NOMO-1 treated with dmso at 0.1 percent for 144 hours (cell line): ENCODE data around the gene GMEB2.
"Not testable (repeated sequence)": the region's sequence is repeated elsewhere in the genome, so short reads cannot be mapped to it uniquely, and the experiment has no call there.

Experiments used
- DNase-seq: peaks from one replicate; lab custom pipeline; 2025; ENCODE audit not compliant: unreplicated experiment; lab: John Stamatoyannopoulos, UW

Gene GMEB2

DNA sequence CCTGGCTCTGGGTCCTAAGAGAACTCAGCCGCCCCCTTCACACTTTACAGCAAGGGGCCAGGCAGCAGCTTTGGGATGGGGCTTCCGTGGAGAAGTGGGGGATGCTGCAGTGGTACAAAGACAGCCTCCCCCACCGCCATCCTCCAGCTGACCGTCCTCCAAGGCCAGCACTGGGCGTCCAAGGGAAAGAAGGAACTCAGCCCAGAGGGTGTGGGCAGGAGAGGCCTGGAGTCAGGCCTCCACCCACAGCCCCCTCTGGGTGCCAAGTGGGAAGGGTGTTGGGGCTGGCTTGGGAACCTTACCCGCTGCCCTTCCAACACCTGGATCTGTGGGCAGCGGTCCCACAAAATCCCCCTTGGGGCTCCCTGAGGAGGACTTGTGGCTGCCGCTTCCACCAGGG, 13.2 kb upstream of the GMEB2 start:
- DNase-seq, result no peak

DNA sequence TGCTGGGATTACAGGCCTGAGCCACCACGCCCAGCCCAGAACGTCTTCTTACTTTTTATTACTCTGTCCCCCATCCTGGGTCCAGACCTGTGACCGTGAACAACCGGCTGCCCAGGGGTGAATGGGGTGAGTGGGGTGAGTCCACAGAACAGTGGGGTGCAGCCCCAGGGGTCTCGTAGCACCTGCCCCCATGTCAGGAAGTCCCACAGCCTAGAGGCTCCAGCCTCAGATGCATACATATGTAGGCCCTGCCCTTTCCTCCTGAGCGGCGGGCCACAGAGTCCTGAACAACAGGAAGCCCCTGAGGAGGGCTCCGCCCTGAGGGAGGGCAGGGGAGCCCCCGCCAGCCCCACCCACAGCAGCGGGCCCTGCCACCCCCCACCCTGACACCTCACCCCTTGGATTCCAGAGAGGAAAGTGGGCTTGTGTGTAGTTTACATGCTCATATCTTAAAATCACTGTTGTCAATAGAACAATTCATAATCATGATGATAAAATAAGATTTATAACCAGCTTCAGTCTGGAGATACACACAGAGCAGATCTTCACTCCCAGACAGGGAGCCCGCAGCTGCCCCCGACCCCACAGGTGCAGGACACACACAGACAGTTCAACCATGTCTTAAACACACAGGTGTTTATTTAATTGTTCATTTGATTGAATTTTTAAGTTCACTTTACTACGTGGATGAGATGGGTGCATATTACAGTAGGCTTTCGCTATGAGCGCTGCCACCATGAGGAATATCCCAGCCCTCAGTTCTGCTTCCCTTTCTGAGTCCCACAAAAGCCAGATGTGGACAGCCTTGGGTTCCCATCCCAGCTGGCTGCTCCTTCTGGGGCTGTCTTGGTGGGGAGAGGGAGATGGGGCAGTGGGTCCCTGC, 12.4 kb upstream of the GMEB2 start:
- DNase-seq, result no peak

DNA sequence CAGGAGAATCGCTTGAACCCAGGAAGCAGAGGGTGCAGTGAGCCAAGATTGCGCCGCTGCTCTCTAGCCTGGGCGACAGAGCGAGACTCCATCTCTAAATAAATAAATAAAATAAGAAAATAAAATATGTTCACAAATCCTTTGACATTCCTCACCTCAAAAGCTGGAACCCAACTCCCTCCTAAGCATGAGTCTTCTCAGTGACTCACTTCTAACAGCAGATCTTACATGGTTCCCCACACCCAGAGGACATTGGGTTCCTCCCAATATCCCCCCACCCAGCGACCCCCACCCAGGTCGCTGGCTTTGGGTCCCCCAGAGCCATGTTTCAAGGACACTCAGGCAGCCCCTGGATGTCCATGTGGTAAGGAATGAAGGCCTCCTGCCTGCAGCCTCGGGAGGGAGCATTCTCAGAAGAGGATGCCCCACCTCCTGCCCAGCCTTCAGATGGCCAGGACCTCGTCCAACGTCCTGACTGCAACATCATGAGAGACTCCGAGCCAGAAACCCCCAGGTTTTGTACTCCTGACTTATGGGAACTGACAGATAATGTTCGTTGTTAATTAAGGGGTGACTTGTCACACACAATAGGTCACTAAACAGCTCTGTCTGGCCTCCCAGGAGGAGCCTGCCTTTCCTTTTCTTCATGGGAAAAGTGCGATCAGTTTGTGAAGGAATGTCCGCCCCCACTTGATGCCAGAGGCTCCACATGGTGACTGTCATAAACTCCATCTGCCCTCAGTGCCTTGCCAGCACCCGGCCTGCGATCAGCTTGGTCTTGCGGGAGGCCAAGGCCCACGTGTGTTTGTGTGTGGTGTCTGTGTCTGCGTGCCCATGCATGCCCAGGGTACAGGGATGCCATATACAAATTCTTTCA, 10.1 kb upstream of the GMEB2 start:
- no peak for DNase-seq

GRCh38 chr20:63635431-63636141, 8.7 kb upstream of the GMEB2 start:
- DNase-seq, result peak; percentile 65

GRCh38 chr20:63633732-63634131, 6.8 kb upstream of the GMEB2 start:
- no peak for DNase-seq

- not testable (repeated sequence) for DNase-seq
Observed at GRCh38 chr20:63631426-63631825, 4.5 kb upstream of the GMEB2 start.

- DNase-seq, result not testable (repeated sequence)
Observed at GRCh38 chr20:63630956-63631355, 4.1 kb upstream of the GMEB2 start.

DNA sequence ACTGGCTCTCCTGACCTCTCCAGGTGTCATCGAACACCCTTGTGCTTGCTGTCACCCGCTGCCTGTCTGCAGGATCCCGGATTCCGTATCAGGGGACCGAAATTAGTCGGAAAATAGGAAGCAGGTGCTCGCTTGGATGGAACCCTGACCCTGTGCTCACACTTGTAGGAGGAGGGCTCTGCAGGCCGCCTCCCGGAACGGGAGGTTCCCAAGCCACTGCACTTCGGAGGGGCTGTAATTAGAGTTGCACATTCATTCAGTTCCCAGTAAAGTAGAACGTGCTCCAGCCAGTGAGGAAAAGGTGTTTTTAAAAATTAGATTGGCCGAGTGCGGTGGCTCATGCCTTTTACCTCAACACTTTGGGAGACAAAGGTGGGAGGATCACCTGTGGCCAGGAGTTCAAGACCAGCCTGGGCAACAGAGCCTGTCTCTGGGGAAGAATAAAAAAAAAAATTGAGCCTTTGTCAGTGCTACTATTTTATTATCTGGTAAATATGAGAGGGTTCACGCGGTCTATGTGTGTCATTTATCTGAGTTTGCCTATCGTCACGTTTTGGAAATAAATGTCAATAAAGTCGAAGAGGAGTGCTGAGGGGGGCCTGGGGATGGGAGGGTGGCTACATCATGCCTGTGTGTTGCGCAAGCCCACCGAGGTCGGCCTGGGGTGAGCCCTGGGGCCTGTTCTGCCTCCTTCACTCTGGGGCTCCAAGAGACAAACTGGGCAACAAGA, 1.5 kb upstream of the GMEB2 start:
- DNase-seq, result peak; percentile 61

GRCh38 chr20:63627751-63628245, 897 bp upstream of the GMEB2 start:
- DNase-seq, result no peak

DNA sequence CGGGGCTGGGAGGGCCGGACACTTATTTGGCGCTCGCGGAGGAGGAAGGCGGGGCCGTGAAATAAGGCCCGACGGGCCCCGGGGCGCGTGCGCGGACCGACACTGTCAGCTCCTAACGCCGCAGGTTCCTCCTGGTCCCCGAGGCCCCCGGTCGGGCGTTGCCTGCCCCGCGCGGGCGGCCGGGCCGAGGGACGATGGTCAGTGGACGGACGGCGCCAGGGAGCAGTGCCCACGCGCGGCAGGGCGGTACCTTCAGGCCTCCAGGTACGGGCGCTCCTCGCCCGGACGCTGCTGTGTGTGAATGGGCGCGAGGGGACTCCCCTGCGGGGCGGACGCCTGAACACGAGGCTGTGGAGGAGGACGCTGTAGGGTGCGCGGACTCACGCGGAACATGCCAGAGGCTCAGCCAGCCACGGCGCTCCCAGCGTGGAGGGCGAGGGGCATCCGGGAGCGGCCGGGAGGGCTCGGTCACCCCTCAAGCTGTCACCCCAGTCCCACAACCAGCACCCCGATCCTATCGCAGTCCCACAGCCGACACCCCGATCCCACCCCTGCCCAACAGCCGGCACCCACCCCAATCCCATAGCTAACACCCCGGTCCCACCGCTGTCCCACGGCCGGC, 339 bp upstream of the GMEB2 start:
- peak; percentile 83 for DNase-seq

DNA sequence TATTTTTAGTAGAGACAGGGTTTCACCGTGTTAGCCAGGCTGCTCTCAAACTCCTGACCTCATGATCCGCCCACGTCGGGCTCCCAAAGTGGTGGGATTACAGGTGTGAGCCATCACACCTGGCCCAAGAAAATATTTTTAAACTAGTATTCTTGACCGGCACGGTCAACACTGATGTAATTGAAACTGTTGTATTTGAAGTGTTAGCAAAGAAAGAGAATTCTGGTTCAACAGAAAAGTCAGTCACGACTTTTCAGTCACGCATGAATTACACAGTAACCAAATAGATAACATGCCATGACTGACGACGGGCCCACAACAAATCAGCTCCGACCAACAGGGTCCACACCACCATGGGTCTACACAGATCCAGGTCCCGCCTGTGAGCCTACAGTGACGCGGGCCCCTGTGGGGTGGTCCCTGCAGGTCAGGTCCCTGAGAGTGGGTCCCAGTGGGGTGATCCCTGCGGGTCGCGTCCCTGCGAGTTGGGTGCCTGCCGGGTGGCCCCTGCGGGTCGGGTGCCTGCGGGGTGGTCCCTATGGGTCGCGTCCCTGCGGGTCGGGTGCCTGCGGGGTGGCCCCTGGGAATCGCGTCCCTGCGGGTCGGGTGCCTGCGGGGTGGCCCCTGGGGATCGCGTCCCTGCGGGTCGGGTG, 1.0 kb downstream of the GMEB2 start:
- no peak for DNase-seq

DNA sequence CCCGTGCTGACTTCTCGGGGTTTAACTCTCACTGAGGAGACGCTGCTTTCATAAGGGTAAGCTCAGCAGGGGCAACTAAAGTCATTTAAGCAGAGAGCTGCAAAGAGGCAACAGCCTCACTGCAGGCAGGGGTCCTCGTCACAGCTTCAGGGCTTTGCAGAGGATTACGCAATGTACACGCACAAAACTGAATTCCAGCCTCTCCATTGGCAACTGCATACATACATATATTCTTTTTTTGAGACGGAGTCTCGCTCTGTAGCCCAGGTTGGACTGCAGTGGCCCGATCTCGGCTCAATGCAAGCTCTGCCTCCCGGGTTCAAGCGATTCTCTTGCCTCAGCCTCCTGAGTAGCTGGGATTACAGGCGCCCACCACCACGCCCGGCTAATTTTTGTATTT, 2.4 kb downstream of the GMEB2 start:
- no peak for DNase-seq

DNA sequence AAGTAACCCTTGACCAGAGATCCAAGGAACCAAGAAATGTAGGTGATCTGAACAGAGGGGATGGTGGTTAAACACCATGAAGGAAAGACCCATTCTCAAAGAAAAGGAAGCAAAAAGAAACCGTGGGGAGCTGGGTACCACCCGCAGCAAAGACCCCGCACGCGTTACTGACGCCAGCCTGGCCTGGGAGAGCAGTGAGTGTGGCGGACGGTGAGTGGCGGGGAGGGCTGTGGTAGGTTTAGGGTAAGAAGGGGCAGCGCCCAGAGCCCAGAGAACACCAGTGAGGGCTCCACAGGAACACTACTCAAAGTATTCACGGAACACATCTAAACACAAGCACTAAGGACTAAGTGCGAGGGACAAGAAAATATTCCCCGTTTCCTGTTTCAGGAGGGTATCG, 4.2 kb downstream of the GMEB2 start:
- no peak for DNase-seq

DNA sequence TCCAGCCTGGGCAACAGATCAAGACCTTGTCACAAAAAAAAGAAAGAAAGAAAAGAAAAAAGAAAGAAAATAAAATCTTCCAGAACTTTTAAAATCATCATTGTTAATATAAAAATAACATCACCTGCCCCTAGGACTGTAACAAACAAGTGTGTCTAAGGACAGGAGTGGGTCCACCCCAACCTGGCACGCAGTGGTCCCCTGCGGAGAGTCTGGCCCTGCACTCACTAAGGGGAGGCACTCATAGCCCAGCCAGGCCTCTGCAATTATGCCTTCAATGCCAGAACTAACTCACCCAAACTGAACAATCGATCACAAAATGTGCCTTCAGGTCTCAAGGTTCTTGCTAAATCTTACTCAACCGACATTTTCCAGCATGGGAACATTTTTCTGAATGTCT, 4.8 kb downstream of the GMEB2 start:
- no peak for DNase-seq

GRCh38 chr20:63620991-63621390, 5.9 kb downstream of the GMEB2 start:
- DNase-seq, result no peak

DNA sequence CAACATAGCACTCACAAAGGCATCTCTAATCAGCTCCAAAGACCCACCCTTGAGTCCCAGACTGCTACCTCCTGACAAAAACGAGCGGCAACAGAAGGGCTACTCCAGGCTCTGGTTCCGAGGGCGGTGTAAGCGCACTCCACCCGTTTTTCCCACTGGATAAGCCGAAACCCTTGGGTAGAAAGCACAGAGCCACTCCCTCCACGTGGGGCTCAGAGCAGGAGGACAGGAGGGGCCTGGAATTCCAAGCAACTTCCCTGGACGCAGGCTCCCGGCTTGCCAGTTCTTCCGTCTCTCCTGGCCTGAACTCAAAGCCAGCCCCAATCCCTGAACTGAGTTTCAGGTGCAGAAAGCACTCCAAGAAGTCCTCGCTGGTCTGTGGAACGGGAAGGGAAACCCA, 7.4 kb downstream of the GMEB2 start:
- DNase-seq, result no peak

DNA sequence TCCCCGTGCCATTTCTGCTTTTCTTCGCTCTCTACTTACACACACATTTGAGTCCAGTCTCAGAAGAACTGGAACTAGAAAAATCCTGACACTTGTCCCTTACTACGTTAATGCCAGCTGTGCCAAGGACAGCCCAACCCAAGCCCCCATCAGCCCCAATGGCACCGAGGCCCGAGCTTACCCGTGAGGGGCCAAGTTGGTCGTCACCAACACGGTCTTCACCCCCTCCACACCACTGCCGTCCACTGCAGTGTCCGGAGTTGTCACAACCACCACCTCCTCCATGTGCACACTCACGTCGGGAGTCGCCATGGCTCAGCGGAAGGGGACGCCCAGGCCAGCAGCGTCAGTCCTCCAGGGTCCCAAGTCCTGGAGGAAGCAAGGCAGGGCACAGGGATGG, 7.8 kb downstream of the GMEB2 start:
- DNase-seq, result no peak

- DNase-seq, result no peak
Observed at GRCh38 chr20:63618291-63618980, 8.5 kb downstream of the GMEB2 start.

GRCh38 chr20:63617876-63618265, 9.0 kb downstream of the GMEB2 start:
- no peak for DNase-seq
